RPMI8226 (cell line): ENCODE data around the gene LRRC70.
"Not testable (repeated sequence)": the region's sequence is repeated elsewhere in the genome, so short reads cannot be mapped to it uniquely, and the experiment has no call there.

Experiments
- DNase-seq: peaks from one replicate; pipeline ENCODE4 v3.0.0-alpha.2; 2015

Gene LRRC70

DNA sequence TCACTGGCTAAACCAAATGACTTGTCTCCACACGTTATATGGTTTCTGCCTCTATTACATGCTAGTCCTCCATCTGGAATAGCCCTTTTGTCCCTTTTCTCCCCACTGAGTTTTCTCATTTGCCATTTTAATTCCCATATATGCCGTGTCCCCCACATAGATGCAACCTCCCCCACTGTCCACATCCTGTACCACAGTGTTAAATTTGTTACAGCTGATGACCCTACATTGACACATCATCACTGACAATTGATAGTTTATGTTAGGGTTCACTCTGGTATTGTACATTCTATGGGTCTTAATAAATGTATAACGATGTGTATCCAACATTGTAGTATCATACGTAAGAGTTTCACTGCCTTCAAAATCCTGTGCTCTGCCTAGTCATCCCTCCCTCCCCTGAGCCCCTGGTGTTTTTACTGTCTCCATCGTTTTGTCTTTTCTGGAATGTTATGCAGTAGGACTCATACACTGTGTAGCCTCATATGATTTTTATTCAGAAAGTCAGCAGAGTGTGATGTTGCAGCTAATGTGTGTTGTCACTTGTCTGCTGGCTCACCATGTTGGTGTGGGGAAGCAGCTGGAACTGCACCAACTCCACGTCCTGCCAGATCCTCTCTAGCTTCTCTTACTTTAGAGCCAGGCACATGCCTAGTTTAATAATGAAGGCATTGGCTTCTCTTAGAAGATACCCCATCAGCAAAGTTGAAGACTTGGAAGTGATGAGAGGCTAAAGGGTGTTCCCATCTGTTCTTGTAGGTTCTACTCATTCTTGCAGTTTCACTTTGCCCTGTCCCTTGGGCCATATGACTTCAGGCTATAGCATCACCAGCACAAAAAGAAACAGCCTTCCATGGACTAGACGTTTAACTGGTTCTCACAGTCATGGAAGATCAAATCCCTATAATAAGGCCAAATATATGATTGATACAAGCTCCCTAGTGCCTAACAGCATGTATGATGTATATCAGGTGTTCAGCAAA lies 30.2 kb downstream of the LRRC70 start:
- DNase-seq: no peak

DNA sequence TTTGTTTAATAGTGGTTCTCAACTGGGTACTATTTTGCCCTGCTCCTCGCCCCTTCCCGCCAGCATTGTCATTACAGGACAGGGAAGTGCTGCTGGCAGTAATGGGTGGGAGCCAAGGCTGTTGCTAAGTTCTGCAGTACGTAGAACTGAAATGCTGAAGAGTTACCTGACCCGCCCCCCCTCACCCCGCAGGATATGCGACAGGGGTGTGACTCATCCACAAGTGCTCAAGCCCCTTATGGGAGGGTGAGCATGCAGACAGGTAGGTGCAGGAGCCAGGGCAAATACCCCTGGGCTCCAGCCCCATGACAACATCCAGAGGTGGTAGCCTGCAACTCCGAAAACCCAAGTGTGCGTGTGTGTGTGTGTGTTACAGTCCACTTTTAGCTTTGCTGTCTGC lies 35.7 kb downstream of the LRRC70 start:
- no peak for DNase-seq

DNA sequence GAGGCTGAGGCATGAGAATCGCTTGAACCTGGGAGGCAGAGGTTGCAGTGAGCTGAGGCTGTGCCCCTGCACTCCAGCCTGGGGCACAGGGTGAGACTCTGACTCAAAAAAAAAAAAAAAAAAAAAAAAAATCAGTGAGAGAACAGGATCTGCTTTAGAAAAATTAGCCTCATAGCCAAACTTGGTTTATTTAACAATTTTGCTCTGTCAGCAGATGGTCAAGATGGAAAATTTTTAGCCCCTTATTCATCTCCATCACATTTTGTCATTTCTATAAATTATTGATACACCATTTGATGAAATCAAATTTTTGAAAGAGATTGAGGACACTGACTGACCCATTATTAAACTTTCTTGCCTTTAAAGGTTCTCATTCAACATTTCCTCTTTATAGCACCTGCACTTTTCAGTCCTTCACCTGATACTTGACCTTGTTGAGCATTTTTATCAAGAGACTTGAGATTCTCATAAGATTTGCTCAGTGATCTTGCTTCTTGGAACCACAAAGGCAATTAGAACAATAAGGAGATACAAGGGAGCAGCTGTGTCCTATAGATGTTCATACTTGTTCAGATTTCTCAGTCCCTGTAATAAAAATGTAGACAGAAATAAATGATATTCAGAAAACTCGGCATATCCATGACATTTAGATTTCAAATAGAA lies 38.1 kb downstream of the LRRC70 start:
- DNase-seq: peak; percentile 54

DNA sequence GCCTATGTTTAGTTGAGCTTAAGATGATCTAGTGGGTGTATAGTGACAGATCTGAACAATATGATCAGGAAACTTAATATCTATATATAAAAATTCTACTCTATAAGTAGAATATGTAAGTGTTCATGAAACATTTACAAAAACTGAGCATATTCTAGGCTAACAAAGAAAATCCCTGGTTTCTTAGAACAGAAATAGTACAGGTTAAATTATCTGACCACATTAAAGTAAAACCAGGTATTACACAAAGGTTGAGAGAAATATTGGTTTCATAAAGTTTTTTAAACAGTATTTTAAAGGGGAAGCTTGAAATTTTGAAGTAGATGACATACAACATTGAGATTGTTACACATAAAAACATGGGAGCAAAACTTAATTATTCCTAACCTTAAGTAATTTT lies 39.3 kb downstream of the LRRC70 start:
- DNase-seq: no peak

DNA sequence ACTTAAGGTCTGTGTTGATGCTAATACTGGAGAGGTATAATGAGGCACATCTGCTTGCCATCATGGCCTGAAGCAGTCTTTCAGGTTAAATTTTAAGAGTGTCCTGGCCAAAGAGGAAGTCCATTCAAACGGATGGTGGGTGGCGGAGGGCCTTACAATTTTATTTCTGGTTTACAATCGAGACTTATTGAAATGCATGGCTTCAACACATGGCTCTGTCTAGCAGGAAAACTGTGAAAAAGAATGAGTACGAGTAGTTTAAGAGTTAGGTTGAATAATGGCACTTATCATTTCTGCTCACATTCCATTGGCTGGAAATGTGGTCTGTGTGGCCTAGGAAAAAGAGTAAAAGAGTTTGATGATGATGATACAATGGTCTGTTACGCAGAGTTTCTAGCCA lies 42.1 kb downstream of the LRRC70 start:
- no peak for DNase-seq

DNA sequence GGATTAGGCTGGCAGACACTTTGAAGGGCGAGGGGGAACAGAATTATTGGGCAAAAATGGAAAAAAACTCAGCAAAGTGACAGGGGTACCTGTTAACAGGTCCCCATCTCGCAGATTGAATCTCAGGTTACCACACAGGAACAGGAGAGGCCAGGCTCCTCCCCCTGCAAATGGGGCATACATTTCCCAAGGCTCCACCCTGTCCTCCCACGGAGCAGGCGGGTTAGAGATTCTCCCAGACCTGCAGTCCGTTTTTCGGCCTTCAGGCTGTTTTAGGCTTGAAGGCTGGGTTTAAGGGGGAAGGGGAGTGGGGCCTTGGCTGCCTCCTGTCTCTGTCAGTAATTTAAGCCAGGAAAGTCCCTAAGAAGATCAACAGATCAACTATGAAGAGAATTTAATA lies 42.7 kb downstream of the LRRC70 start:
- no peak for DNase-seq

DNA sequence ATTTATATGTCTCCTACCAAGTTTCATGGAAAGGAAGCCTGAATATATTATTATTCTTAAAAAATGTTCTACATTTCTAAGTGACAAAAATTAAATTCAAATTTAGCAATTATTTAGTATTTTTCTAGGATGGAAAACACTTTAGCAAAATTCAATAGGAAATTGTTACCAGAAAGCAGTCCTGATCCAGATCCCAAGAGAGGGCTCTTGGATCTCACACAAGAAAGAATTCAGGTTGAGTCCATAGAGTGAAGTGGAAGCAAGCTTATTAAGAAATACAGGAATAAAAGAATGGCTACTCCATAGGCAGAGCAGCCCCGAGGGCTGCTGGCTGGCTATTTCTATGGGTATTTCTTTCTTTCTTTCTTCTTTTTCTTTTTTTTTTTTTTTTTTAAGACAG lies 44.7 kb downstream of the LRRC70 start:
- no peak for DNase-seq

DNA sequence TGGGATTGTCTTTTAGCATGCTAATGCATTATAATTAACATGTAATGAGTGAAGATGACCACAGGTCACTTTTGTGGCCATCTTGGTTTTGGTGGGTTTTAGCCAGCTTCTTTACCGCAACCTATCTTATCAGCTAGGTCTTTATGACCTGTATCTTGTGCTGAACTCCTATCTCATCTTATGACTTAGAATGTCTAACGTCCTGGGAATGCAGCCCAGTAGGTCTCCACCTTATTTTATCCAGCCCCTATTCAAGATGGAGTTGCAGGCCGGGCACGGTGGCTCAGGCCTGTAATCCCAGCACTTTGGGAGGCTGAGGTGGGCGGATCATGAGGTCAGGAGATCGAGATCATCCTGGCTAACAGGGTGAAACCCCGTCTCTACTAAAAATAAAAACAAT lies 45.8 kb downstream of the LRRC70 start:
- DNase-seq: not testable (repeated sequence)

DNA sequence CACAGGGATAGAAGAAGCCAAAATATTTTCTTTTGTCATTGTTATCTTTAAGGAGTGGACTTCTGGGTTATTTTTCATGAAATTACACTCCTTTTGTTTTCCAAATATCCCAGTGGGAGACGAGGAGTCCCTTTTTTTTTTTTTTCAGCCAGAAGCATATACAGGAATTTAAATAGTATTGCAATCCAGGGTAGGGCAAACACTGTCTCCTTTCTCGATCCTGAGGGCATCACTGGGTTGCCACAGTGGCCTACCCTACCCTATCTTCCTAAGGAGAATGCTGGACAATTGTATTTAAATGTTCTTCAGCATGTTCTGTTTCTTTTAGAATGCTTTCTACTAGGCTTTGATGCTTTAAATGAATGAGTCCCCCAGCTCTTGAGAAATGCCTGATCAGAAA lies 47.9 kb downstream of the LRRC70 start:
- no peak for DNase-seq

DNA sequence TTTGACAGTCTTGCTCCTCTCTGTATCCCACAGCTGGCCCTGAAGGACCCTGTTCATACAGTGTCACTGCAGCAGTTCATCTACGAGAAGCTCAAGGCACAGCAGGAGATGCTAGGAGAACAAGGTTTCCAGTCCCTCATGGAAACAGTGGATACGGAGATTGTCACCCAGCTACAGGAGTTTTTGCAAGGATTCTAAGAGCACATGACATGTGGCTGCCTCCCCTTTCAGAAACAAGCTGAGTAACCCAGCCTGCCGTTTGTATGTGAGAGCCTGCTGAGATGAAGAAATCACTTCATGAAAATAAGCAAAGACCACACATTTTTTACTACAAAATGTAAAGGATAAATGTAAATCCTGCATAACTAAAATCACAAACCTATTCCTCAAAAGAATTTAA lies 48.5 kb downstream of the LRRC70 start:
- peak; percentile 47 for DNase-seq

DNA sequence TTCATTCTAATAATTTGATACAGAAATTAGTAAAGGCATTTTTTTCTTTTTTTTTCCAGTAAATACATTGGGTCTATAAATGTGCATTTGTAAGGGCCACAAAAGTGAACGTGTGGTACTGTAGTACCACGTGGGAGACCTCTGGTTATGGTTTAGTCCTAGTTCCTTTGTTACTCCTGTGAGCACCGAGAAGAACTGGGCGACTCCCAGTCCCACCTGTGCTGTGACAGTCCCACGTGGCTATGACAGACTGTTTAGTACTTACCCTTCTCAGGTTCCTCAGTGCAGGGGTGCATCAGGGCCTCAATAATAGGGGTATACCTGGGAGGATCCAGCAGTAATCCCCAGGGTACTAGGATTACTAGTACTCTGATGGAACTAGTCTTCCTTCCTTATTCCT lies 49.3 kb downstream of the LRRC70 start:
- DNase-seq: peak; percentile 88
